A673 (cell line): ENCODE measurements around the gene C15orf62. TPM values are rescaled to one million over a fixed set of nuclear protein-coding genes. Genes with fewer than 3 reads are reported as not detected.

Source experiments
- BruUV-seq: library from RNA; stranded (reverse); fragments of 400-500 nt; replicated peaks from 2 replicates; lab custom pipeline; 2021; lab: Mats Ljungman, UMichigan
- CTCF ChIA-PET: fragments of 300-600 bp; sonication (Branson Sonifier 250); formaldehyde crosslinking; loops from one replicate; lab custom pipeline; 2022; ENCODE audit warnings: antibody characterized with exemption; lab: Charles Lee
- POLR2A ChIA-PET: fragments of 300-600 bp; sonication (Branson Sonifier 250); formaldehyde crosslinking; loops from one replicate; lab custom pipeline; 2022; ENCODE audit warnings: antibody characterized with exemption; ENCODE audit not compliant: low non-redundant PET; lab: Charles Lee
- DNase-seq: peaks from one replicate; pipeline ENCODE4 v3.0.0-alpha.2; 2015; ENCODE audit warnings: low spot score
- H3K27ac ChIP-seq: fragments of 200-600 bp; sonication (generic); 2 replicates; pipeline ENCODE4 v1.5.1; 2016; ENCODE audit warnings: mixed run types, low read depth, mild to moderate bottlenecking, mixed read lengths, antibody characterized with exemption, low read length; ENCODE audit not compliant: poor library complexity, severe bottlenecking
- H3K27me3 ChIP-seq: fragments of 200-600 bp; sonication (generic); replicated peaks from 2 replicates; pipeline ENCODE4 v1.6.1; 2017; ENCODE audit warnings: mixed run types, low read depth, mild to moderate bottlenecking, mixed read lengths, antibody characterized with exemption, low read length; ENCODE audit not compliant: insufficient read depth, poor library complexity
- H3K36me3 ChIP-seq: fragments of 200-600 bp; sonication (generic); 2 replicates; pipeline ENCODE4 v1.6.1; 2016; ENCODE audit warnings: mixed run types, mild to moderate bottlenecking, mixed read lengths, antibody characterized with exemption, low read length; ENCODE audit not compliant: insufficient read depth, poor library complexity, severe bottlenecking
- H3K4me1 ChIP-seq: fragments of 200-600 bp; sonication (generic); 2 replicates; pipeline ENCODE4 v1.6.1; 2017; ENCODE audit warnings: mixed run types, mild to moderate bottlenecking, mixed read lengths, antibody characterized with exemption, low read length; ENCODE audit not compliant: insufficient read depth, poor library complexity, severe bottlenecking
- H3K4me3 ChIP-seq: fragments of 200-600 bp; sonication (generic); 2 replicates; pipeline ENCODE4 v1.5.1; 2016; ENCODE audit warnings: low read depth, mixed run types, mild to moderate bottlenecking, mixed read lengths, low read length; ENCODE audit not compliant: poor library complexity, severe bottlenecking
- H3K9me3 ChIP-seq: fragments of 200-600 bp; sonication (generic); 2 replicates; pipeline ENCODE4 v1.6.1; 2016; ENCODE audit warnings: mixed run types, low read depth, mild to moderate bottlenecking, mixed read lengths, antibody characterized with exemption, low read length; ENCODE audit not compliant: poor library complexity, severe bottlenecking
- CTCF ChIP-seq: fragments of 300-800, 200-600 bp; sonication (generic); conservative IDR thresholded peaks from 2 replicates; pipeline ENCODE4 v1.5.1; 2017; ENCODE audit warnings: low read depth, mild to moderate bottlenecking, antibody characterized with exemption, low read length, moderate library complexity, mixed read lengths
- EZH2 ChIP-seq: fragments of 200-600 bp; sonication (generic); IDR thresholded peaks from 2 replicates; pipeline ENCODE4 v1.6.1; 2017; ENCODE audit warnings: borderline replicate concordance, low read depth, mild to moderate bottlenecking, mixed read lengths, antibody characterized with exemption, low read length; ENCODE audit not compliant: poor library complexity, severe bottlenecking
- intact Hi-C: fragments of 100-400 bp; cut with micrococcal nuclease; formaldehyde crosslinking; loops from one replicate; pipeline ENCODE4 v1.10.0; 2022; ENCODE audit not compliant: unreplicated experiment
- total RNA-seq: library from RNA; stranded (reverse); gene quantifications from 2 replicates; pipeline ENCODE4 v1.2.3, GENCODE V29; 2021

The C15orf62 gene
- total RNA-seq, 1 experiment from 2014 or later: 0.62 TPM

DNA sequence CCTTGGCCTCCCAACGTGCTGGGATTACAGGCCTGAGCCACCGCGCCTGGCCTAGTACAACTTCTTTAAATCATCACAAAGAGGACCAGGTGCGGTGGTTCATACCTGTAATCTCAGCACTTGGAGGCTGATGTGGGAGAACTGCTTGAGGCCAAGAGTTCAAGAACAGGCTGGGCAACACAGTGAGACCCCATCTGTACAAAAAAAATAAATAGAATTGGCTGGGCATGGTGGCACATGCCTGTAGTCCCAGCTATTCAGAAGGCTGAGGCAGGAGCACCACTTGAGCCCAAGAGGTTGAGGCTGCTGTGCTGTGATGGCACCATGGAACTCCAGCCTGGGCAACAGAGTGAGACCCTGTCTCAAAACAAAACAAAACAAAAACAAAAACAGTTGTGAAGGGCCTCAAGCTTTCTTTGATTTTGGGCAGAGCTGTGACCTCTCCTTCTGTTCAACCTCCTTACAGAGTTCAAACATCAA, 20.6 kb upstream of the C15orf62 start:
- intact Hi-C loops: no loop called here
- peaks cover 26% of the 10 kb centered on the region for H3K4me1 ChIP-seq
- no peaks in the 10 kb centered on the region for H3K9me3 ChIP-seq
- H3K4me3 ChIP-seq: no peak overlapping the region
- ChIA-PET POLR2A (no interaction called here), CTCF (no interaction called here)
- TF ChIP-seq CTCF: no peak
- no peak for TF ChIP-seq EZH2
- no TSS peak for BruUV-seq
- H3K27ac ChIP-seq: no peak overlapping the region
- no peaks in the 10 kb centered on the region for H3K27me3 ChIP-seq
- DNase-seq: no peak
- peaks cover 31% of the 10 kb centered on the region for H3K36me3 ChIP-seq

DNA sequence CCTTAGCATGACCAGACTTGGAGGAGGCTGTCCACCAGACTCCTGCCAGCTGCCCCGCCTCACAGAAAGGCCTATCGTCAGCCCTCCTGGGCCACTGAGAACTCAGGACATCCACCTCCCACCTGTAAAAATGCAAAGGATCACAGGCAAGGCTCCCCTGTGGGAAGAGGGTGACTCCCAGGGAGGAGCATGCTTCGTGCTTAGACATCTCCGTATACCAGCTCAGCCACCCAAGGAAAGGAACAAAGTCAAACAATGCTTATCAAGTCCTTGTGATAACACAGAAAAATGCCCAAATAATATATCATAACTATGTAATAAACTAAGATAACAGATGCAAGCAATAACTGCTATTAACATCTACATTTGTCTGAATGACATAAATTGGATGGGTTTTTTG, 18.9 kb upstream of the C15orf62 start:
- H3K27ac ChIP-seq: no peak overlapping the region
- no peak for DNase-seq
- no TSS peak for BruUV-seq
- peaks cover 35% of the 10 kb centered on the region for H3K4me1 ChIP-seq
- ChIA-PET POLR2A (no interaction called here), CTCF (no interaction called here)
- H3K27me3 ChIP-seq: no peaks in the 10 kb centered on the region
- no peaks in the 10 kb centered on the region for H3K9me3 ChIP-seq
- intact Hi-C loops: no loop called here
- H3K36me3 ChIP-seq: peaks cover 25% of the 10 kb centered on the region
- TF ChIP-seq CTCF (no peak), EZH2 (no peak)
- no peak overlapping the region for H3K4me3 ChIP-seq

DNA sequence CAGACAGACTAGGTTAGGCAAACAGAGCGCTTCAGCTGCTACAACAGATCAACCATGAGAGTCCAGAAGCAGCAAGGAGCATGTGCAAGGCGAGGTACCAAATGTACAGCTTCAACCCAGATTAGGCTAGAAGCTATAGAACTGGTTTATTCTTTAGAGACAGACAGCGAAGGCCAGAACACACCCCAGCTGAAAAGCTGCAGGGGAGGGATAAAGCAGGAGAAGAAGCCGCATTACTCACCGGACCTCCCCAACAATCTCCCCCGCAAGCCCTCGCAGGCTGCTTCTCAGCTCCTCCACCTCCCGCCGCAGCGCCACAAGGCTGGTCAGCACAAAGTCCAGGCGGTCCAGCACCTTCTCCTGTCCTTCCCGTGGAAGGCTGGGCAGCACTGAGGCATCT, 18.0 kb upstream of the C15orf62 start:
- Histone ChIP-seq H3K4me3 (no peak overlapping the region), H3K9me3 (no peaks in the 10 kb centered on the region), H3K27me3 (no peaks in the 10 kb centered on the region), H3K4me1 (peaks cover 35% of the 10 kb centered on the region), H3K27ac (no peak overlapping the region), H3K36me3 (peaks cover 25% of the 10 kb centered on the region)
- BruUV-seq: no TSS peak
- intact Hi-C loops: no loop called here
- TF ChIP-seq CTCF (no peak), EZH2 (no peak)
- CTCF ChIA-PET: interaction anchor here (0.6 kb wide), 1 partner anchor 72 kb away, joined by 5 read pairs; no protein-coding TSS in a partner anchor
- DNase-seq: no peak
- POLR2A ChIA-PET: no interaction called here
